SK-N-MC (cell line): Measurements from ENCODE around the gene ADD1.
"Not testable (repeated sequence)": the region's sequence is repeated elsewhere in the genome, so short reads cannot be mapped to it uniquely, and the experiment has no call there.

ENCODE experiments used
- DNase-seq: peaks from one replicate; pipeline ENCODE4 v3.0.0-alpha.2; 2011; ENCODE audit warnings: low read depth, low spot score
- H3K27ac ChIP-seq: fragments of 200-600 bp; sonication (generic); 2 replicates; pipeline ENCODE4 v1.5.1; 2016; ENCODE audit warnings: mixed run types
- H3K36me3 ChIP-seq: fragments of 200-600 bp; sonication (generic); 2 replicates; pipeline ENCODE4 v1.6.1; 2017; ENCODE audit warnings: antibody characterized with exemption, low read length, mixed read lengths; ENCODE audit not compliant: insufficient read depth
- H3K4me3 ChIP-seq: fragments of 200-600 bp; sonication (generic); 2 replicates; pipeline ENCODE4 v1.5.1; 2016
- H3K9ac ChIP-seq: fragments of 200-600 bp; sonication (generic); 2 replicates; pipeline ENCODE4 v1.8.0; 2017; ENCODE audit warnings: mixed run types, mixed read lengths; ENCODE audit not compliant: insufficient read length
- H3K9me3 ChIP-seq: fragments of 200-600 bp; sonication (generic); 2 replicates; pipeline ENCODE4 v1.6.1; 2017; ENCODE audit warnings: low read depth, mild to moderate bottlenecking, antibody characterized with exemption, low read length, moderate library complexity, mixed read lengths
- EZH2 ChIP-seq: fragments of 200-600 bp; sonication (generic); IDR thresholded peaks from one replicate; pipeline ENCODE4 v1.6.1; 2017; ENCODE audit warnings: antibody characterized with exemption
- FOXP2 ChIP-seq: optimal IDR thresholded peaks from 2 replicates; pipeline ENCODE3; 2011; ENCODE audit warnings: mild to moderate bottlenecking, moderate library complexity; ENCODE audit not compliant: insufficient read depth; ENCODE audit errors: extremely low read length, control extremely low read depth
- POLR2AphosphoS5 ChIP-seq: IDR thresholded peaks from 2 replicates; pipeline ENCODE4 v1.6.1; 2012; ENCODE audit warnings: mild to moderate bottlenecking, low read depth, low read length, borderline replicate concordance

Gene ADD1

GRCh38 chr4:2953496-2953895 lies 109.9 kb downstream of the ADD1 start:
- Histone ChIP-seq H3K9me3 (no peaks in the 10 kb centered on the region), H3K4me3 (no peak overlapping the region), H3K36me3 (peaks cover 95% of the 10 kb centered on the region), H3K27ac (no peak overlapping the region), H3K9ac (no peak overlapping the region)
- TF ChIP-seq POLR2AphosphoS5 = no peak
- TF ChIP-seq FOXP2 = no peak
- no peak for TF ChIP-seq EZH2
- DNase-seq = no peak

GRCh38 chr4:2954358-2955185 lies 110.9 kb downstream of the ADD1 start:
- no peak for TF ChIP-seq FOXP2
- TF ChIP-seq EZH2 = no peak
- no peak for TF ChIP-seq POLR2AphosphoS5
- DNase-seq = no peak
- peak overlapping the region; percentile 48 for H3K27ac ChIP-seq
- peaks cover 93% of the 10 kb centered on the region for H3K36me3 ChIP-seq
- H3K9me3 ChIP-seq = no peaks in the 10 kb centered on the region
- no peak overlapping the region for H3K9ac ChIP-seq
- no peak overlapping the region for H3K4me3 ChIP-seq

GRCh38 chr4:2955186-2956044 lies 111.8 kb downstream of the ADD1 start:
- H3K9ac ChIP-seq, DNase-seq, H3K4me3 ChIP-seq, H3K9me3 ChIP-seq, H3K27ac ChIP-seq: not testable (repeated sequence)
- peaks cover 86% of the 10 kb centered on the region for H3K36me3 ChIP-seq

- no peak for DNase-seq
- no peak overlapping the region for H3K4me3 ChIP-seq
- H3K27ac ChIP-seq = no peak overlapping the region
- H3K9me3 ChIP-seq = no peaks in the 10 kb centered on the region
- TF ChIP-seq EZH2 (no peak), POLR2AphosphoS5 (no peak), FOXP2 (no peak)
- H3K36me3 ChIP-seq = peaks cover 56% of the 10 kb centered on the region
- H3K9ac ChIP-seq = no peak overlapping the region
These were observed 114.8 kb downstream of the ADD1 start for GRCh38 chr4:2958446-2958845.

GRCh38 chr4:2960450-2960849 lies 116.8 kb downstream of the ADD1 start:
- H3K9ac ChIP-seq, DNase-seq, H3K9me3 ChIP-seq, H3K4me3 ChIP-seq, H3K27ac ChIP-seq: not testable (repeated sequence)
- H3K36me3 ChIP-seq = peaks cover 40% of the 10 kb centered on the region

- peak overlapping the region; percentile 95 for H3K9ac ChIP-seq
- H3K36me3 ChIP-seq = peaks cover 31% of the 10 kb centered on the region
- no peak for DNase-seq
- TF ChIP-seq FOXP2 = no peak
- no peak for TF ChIP-seq POLR2AphosphoS5
- no peak for TF ChIP-seq EZH2
- H3K4me3 ChIP-seq = peak overlapping the region; percentile 98
- peak overlapping the region; percentile 0; the same call in 1 of the 2 replicates for H3K27ac ChIP-seq
- no peaks in the 10 kb centered on the region for H3K9me3 ChIP-seq
These were observed 117.8 kb downstream of the ADD1 start for GRCh38 chr4:2961421-2961810.

- Histone ChIP-seq H3K27ac (no peak overlapping the region), H3K9ac (peak overlapping the region; percentile 95), H3K4me3 (peak overlapping the region; percentile 98), H3K36me3 (peaks cover 26% of the 10 kb centered on the region), H3K9me3 (no peaks in the 10 kb centered on the region)
- DNase-seq = no peak
- TF ChIP-seq POLR2AphosphoS5 (no peak), EZH2 (no peak), FOXP2 (no peak)
These were observed 118.3 kb downstream of the ADD1 start for GRCh38 chr4:2961811-2962441.

GRCh38 chr4:2962614-2963174 lies 119.0 kb downstream of the ADD1 start:
- Histone ChIP-seq H3K36me3 (peaks cover 19% of the 10 kb centered on the region), H3K9me3 (no peaks in the 10 kb centered on the region), H3K4me3 (peak overlapping the region; percentile 98), H3K9ac (peak overlapping the region; percentile 95), H3K27ac (peak overlapping the region; percentile 70; the same call in 1 of the 2 replicates)
- TF ChIP-seq FOXP2 (no peak), POLR2AphosphoS5 (no peak), EZH2 (no peak)
- DNase-seq = no peak
